ENCODE measurements around the gene C1QTNF3. TPM values are rescaled to one million over a fixed set of nuclear protein-coding genes. Genes with fewer than 3 reads are reported as not detected.
A peak's percentile ranks its signal among the peaks of the same experiment; 100 is the strongest.
"Not testable (repeated sequence)": the region's sequence is repeated elsewhere in the genome, so short reads cannot be mapped to it uniquely, and the experiment has no call there.

The C1QTNF3 gene
- total and polyA plus RNA-seq, 10 donors = 2.7 to 10.7 (median 6.4) TPM

DNA sequence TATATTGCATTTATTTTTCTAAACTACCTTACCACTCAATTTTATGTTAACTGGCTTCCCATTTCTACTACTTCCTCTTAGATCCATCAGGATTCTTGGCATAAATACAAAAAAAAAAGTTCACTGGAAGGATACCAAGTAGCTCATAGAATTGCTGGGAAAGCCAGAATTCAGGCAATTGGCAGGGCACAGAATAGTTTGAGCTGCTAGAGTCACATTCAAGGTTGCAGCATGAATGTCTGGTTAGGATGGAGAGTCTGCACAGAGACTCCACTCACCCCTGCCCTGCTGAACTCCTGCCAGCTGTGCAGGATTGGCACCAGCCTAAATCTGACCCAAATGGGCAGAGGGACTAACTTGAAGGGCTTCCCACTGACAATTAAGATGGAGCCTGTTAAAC, 30.2 kb downstream of the C1QTNF3 start:
- Histone ChIP-seq H3K36me3 (no peaks in the 10 kb centered on the region), H3K4me3 (no peak overlapping the region), H3K27me3 (replicated peaks in 1 of 7) (no peaks in the 10 kb centered on the region), H3K4me1 (peaks cover 0 to 12% (median 8%) of the 10 kb centered on the region in 6 donors), H3K27ac (no peak overlapping the region), H3K9me3 (no peaks in the 10 kb centered on the region)
- intact Hi-C loops (cut with DNase I; ENCODE audit: low total_unique reads) = no loop called here
- no peak for DNase-seq
- TF ChIP-seq, protein P1, sequence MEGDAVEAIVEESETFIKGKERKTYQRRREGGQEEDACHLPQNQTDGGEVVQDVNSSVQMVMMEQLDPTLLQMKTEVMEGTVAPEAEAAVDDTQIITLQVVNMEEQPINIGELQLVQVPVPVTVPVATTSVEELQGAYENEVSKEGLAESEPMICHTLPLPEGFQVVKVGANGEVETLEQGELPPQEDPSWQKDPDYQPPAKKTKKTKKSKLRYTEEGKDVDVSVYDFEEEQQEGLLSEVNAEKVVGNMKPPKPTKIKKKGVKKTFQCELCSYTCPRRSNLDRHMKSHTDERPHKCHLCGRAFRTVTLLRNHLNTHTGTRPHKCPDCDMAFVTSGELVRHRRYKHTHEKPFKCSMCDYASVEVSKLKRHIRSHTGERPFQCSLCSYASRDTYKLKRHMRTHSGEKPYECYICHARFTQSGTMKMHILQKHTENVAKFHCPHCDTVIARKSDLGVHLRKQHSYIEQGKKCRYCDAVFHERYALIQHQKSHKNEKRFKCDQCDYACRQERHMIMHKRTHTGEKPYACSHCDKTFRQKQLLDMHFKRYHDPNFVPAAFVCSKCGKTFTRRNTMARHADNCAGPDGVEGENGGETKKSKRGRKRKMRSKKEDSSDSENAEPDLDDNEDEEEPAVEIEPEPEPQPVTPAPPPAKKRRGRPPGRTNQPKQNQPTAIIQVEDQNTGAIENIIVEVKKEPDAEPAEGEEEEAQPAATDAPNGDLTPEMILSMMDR (IDR thresholded peaks at IDR 0.05 in 8 of 11, conservative IDR thresholded peaks at IDR 0.05 in 3 of 11) = no peak
- TF ChIP-seq POLR2A (IDR thresholded peaks at IDR 0.05) (no peak), POLR2AphosphoS5 (IDR thresholded peaks at IDR 0.05) (no peak)

DNA sequence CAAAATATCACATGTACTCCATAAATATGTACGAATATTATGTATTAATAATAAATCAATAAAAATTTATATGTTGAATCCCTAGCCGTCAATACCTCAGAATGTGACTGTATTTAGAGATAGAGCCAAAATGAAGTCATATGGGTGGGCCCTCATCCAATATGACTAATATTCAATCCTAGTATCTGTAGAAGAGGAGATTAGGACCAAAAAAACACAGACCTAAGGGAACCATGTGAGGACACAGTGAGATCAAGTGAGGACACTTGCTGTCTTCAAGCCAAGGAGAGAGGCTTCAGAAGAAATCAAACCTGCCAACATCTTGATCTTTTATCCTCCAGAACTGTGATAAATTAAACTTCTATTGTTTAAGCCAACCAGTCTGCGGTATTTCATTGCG, 31.5 kb downstream of the C1QTNF3 start:
- Histone ChIP-seq H3K36me3 (no peaks in the 10 kb centered on the region), H3K9me3 (no peaks in the 10 kb centered on the region), H3K4me3 (no peak overlapping the region), H3K27me3 (replicated peaks in 1 of 7) (no peaks in the 10 kb centered on the region), H3K27ac (no peak overlapping the region), H3K4me1 (peaks cover 5 to 23% (median 18%) of the 10 kb centered on the region in 6 donors)
- no peak for TF ChIP-seq POLR2AphosphoS5 (IDR thresholded peaks at IDR 0.05)
- no peak for TF ChIP-seq POLR2A (IDR thresholded peaks at IDR 0.05)
- TF ChIP-seq, protein P1 (IDR thresholded peaks at IDR 0.05 in 8 of 11, conservative IDR thresholded peaks at IDR 0.05 in 3 of 11) = no peak
- intact Hi-C loops (cut with DNase I; ENCODE audit: low total_unique reads) = no loop called here
- WGBS, 5 donors = 84 to 95% (median 94%) methylated on average over 4 of the region's 4 CpGs
- DNase-seq = no peak

DNA sequence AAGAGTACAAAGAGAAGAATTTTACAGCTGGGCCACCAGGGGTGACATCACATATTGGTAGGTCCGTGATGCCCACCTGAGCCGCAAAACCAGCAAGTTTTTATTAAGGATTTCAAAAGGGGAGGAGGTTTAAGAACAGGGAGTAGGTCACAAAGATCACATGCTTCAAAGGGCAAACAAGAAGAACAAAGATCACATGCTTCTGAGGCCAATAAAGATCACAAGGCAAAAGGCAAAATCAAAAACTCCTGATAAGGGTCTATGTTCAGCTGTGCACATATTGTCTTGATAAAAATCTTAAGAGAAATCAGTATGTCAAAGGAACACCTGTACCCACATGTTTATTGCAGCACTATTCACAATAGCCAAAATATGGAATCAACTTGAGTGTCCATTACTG, 32.9 kb downstream of the C1QTNF3 start:
- H3K27ac ChIP-seq; H3K9me3 ChIP-seq; H3K27me3 ChIP-seq (replicated peaks in 1 of 7); DNase-seq; H3K4me3 ChIP-seq; H3K36me3 ChIP-seq; intact Hi-C loops (cut with DNase I; ENCODE audit: low total_unique reads): not testable (repeated sequence)
- WGBS, 5 donors = 69 to 96% (median 89%) methylated on average over 2 of the region's 2 CpGs
- H3K4me1 ChIP-seq = peaks cover 5 to 31% (median 20%) of the 10 kb centered on the region in 6 donors

DNA sequence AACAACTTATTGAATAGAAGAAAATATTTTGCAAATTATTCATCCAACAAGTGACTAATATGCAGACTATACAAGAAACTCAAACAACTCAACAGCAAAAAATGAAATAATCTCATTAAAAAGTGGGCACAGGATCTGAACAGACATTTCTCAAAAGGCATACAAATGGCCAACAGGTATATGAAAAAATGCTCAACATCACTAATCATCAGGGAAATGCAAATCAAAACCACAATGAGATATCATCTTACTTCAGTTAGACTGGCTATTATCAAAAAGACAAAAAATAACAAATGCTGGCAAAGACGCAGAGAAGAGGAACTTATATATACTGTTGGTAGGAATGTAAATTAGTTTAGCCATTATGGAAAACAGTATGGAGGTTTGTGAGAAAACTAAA, 33.4 kb downstream of the C1QTNF3 start:
- Histone ChIP-seq H3K9me3 (no peaks in the 10 kb centered on the region), H3K4me3 (no peak overlapping the region), H3K4me1 (peaks cover 5 to 31% (median 20%) of the 10 kb centered on the region in 6 donors), H3K27me3 (replicated peaks in 1 of 7) (no peaks in the 10 kb centered on the region), H3K27ac (no peak overlapping the region), H3K36me3 (peaks cover 0 to 8% (median 3%) of the 10 kb centered on the region in 6 donors)
- TF ChIP-seq POLR2A (IDR thresholded peaks at IDR 0.05) = no peak
- TF ChIP-seq, protein P1 (IDR thresholded peaks at IDR 0.05 in 8 of 11, conservative IDR thresholded peaks at IDR 0.05 in 3 of 11) = no peak
- TF ChIP-seq POLR2AphosphoS5 (IDR thresholded peaks at IDR 0.05) = no peak
- DNase-seq = no peak
- WGBS, 5 donors = 29 to 53% (median 34%) methylated on average over 1 of the region's 1 CpG
- intact Hi-C loops (cut with DNase I; ENCODE audit: low total_unique reads) = no loop called here

DNA sequence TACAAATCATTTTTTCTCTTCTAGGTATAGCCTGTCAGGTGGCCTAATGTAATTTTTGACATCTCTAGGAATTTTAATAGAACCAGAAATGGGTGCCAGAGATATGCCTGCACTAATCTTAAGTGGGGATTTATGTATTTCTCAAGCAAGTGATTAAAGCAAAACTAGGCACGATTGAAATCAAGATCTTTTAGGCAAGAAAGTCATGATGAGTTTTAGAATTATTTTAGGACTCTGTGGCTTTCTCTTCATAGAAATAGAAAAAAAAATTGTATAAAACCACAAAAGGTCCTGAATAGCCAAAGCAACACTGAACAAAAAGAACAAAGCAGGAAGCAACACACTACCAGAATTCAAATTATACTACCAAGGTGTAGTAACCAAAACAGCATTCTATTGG, 34.2 kb downstream of the C1QTNF3 start:
- intact Hi-C loops (cut with DNase I; ENCODE audit: low total_unique reads) = no loop called here
- Histone ChIP-seq H3K27ac (peak overlapping the region; percentile 87 to 96 (median 94)), H3K27me3 (replicated peaks in 1 of 7) (no peaks in the 10 kb centered on the region), H3K4me3 (peak overlapping the region; percentile 59 to 91 (median 80)), H3K4me1 (peaks cover 5 to 31% (median 20%) of the 10 kb centered on the region in 6 donors), H3K36me3 (peaks cover 0 to 17% (median 6%) of the 10 kb centered on the region in 6 donors), H3K9me3 (no peaks in the 10 kb centered on the region)
- no peak for DNase-seq
- TF ChIP-seq POLR2AphosphoS5 (IDR thresholded peaks at IDR 0.05) = no peak
- TF ChIP-seq, protein P1 (IDR thresholded peaks at IDR 0.05 in 8 of 11, conservative IDR thresholded peaks at IDR 0.05 in 3 of 11) = no peak
- no peak for TF ChIP-seq POLR2A (IDR thresholded peaks at IDR 0.05)
- 0 to 12% (median 5%) methylated on average over 1 of the region's 1 CpG for WGBS, 5 donors
